GM04504 (cell line): ENCODE results near the gene PPRC1.
A peak's percentile ranks its signal among the peaks of the same experiment; 100 is the strongest.

Experiments
- DNase-seq: peaks from one replicate; pipeline ENCODE4 v3.0.0-alpha.2; 2012; ENCODE audit warnings: low read depth

Gene PPRC1

GRCh38 chr10:102132563-102133372 is at the start of gene PPRC1:
TSS of gene PPRC1 (plus strand) at chr10:102133040. CDS start at chr10:102133069, 29 bp downstream.
- DNase-seq: peak; percentile 99

GRCh38 chr10:102083541-102083940 is 49.3 kb upstream of the PPRC1 start:
- no peak for DNase-seq

GRCh38 chr10:102085336-102085735 is 47.5 kb upstream of the PPRC1 start:
- no peak for DNase-seq

GRCh38 chr10:102086196-102086595 is 46.6 kb upstream of the PPRC1 start:
- DNase-seq: no peak

GRCh38 chr10:102090772-102091171 is 42.1 kb upstream of the PPRC1 start:
- DNase-seq: no peak

- no peak for DNase-seq
Observed at GRCh38 chr10:102096449-102096848, 36.4 kb upstream of the PPRC1 start.

GRCh38 chr10:102101152-102101551 is 31.7 kb upstream of the PPRC1 start:
- no peak for DNase-seq

- no peak for DNase-seq
Observed at GRCh38 chr10:102102421-102102820, 30.4 kb upstream of the PPRC1 start.

GRCh38 chr10:102106998-102107397 is 25.8 kb upstream of the PPRC1 start:
- no peak for DNase-seq

- no peak for DNase-seq
Observed at GRCh38 chr10:102109166-102110116, 23.4 kb upstream of the PPRC1 start.

- no peak for DNase-seq
Observed at GRCh38 chr10:102111276-102111675, 21.6 kb upstream of the PPRC1 start.

GRCh38 chr10:102112210-102112817 is 20.5 kb upstream of the PPRC1 start:
- no peak for DNase-seq

GRCh38 chr10:102113261-102113955 is 19.4 kb upstream of the PPRC1 start:
- no peak for DNase-seq

- DNase-seq: no peak
Observed at GRCh38 chr10:102113956-102114857, 18.6 kb upstream of the PPRC1 start.

GRCh38 chr10:102114861-102115618 is 17.8 kb upstream of the PPRC1 start:
- peak; percentile 52 for DNase-seq

GRCh38 chr10:102115775-102116174 is 17.1 kb upstream of the PPRC1 start:
- no peak for DNase-seq

GRCh38 chr10:102116656-102117055 is 16.2 kb upstream of the PPRC1 start:
- DNase-seq: no peak

GRCh38 chr10:102117391-102118159 is 15.3 kb upstream of the PPRC1 start:
- no peak for DNase-seq

- no peak for DNase-seq
Observed at GRCh38 chr10:102118867-102119266, 14.0 kb upstream of the PPRC1 start.
